Amniotic epithelial cell (primary cell): ENCODE data around the gene PPP1R3E.
"Not testable (repeated sequence)": the region's sequence is repeated elsewhere in the genome, so short reads cannot be mapped to it uniquely, and the experiment has no call there.

Experiments used
- DNase-seq: peaks from one replicate; pipeline ENCODE4 v3.0.0-alpha.2; 2010; ENCODE audit warnings: low read depth

The PPP1R3E gene

DNA sequence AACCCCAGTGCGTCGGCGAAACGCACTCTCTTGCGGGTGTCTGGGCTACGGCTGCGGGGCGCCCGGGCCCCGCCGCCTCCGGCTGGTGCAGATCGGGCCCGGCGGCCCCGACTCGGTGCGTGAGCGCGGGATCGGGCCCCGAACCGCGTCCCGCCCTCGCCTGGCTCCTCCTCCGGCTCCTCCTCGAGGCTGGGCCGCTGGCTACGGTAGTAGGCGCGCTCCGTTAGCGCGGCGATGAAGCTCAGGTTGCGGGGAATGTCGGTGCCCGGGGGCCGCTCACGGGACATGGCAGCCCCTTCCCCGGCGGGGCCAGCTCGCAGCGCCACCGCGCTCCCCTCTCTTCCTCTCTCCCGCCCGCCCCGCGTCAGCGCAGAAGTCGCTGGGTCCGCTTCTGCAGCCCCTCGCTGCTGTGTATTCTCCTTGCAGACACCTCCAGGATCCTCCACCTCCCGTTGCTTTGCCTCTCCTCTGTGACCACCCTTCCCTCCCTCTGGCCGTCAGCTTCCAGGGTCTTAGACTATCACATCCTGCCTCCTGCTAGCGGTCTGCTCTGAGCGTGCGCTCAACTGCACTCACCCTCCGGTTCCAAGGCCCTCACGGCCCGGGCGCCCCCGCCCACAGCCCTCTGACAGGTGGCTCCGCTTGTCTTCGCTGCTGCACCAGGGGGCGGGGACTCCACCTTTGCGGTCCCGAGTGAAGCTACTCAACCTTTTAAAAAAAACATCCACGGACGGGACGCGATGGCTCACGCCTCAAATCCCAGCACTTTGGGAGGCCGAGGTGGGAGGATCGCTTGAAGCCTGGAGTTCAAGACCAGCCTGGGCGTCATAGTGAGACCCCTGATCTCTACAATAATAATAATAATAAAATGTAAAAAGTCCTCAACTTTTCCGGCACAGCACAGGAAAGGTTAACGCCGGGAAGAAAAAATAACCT lies at the start of gene PPP1R3E:
Gene PPP1R3E (minus strand): TSS at position 570 of the 936 bp plus-strand sequence. CDS start 283 bp downstream, at position 287.
- DNase-seq: peak; percentile 37

DNA sequence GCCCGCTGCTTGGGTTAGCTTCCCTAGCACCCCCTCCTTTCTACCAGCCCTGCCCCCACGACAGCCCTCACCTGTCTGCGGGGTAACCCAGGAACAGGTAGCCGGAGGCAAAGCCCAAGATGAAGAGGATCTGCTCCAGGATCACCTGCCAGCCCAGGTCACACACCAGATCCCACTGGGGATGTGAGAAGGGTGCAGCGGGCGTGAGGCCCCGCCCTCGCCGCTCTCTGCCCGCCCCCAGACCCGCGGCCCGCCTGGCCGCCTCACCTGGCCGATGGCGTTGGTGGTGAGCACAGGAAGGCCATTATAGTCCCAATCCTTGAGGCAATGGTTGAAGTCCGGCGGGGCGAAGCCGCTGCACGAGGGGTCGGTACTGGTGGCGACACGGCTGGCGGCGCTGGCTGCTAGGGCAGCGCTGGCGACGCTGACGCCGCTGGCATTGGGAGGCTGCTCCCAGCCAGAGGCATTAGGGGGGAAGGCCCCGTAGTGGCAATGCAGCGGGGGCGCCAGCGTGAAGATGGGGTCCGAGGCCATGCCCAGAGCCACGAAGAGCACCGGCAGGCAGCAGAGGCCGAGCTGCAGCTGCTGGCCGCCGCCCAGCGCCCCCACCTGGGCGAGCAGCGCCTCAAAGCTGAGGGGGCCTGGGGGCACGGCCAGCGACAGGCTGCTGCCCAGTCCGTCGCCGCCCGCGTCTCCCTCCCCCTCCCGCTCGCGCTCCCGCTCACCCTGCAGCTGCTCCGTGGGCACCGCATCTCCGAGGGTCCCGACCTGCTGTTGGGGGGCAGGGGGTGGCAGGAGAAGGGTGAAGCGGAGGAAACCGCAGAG lies 49.2 kb upstream of the PPP1R3E start:
- DNase-seq: no peak

DNA sequence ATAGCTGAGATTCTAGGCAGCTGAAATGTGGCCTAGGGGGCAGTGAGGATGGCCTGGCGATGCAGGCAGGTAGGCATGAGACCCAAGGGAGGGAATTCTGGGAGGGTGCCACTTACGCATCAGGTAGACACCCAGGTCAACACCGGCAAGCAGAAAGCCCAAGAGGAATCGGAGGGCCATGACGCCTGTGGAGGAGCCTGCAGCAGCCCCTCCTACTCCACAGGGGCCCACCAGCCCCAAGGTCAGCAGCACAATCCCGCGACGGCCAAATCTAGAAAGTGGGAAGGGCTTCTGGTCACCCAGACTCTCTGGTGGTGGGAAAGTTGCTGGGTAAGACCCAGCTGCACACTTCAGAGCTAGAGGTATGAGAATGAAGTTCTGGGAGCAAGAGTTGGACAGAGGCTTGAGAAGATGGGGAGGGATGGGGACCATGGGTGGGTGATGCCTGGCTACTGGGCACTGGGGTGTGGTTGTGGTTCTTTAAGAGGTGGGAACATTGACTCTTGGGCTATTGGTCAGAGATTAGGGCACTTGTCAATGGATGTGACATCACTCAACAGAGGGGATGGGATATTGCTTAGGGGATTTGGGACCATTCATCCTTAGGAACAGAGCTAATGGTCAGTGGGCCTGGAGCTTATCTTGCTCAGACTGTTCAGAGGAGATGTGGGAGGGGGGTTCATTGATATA lies 46.6 kb upstream of the PPP1R3E start:
- DNase-seq: no peak

DNA sequence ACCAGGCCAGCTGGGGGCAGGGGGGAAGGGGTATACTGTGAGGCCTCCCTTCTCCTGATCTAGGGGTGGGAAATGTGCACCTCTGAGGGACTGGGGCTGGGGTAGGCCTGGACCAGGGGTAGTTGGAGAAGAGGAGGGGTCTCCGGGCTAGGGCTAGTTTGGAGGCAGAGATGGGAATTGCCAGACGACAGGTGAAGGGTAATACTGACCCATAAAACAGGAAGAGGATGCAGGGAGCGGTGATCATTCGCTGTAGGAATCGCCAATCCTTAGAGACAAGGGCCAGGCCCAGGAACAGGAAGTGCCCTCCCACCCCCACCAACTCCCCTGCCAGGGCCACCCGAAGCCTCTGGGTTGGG lies 45.6 kb upstream of the PPP1R3E start:
- no peak for DNase-seq

DNA sequence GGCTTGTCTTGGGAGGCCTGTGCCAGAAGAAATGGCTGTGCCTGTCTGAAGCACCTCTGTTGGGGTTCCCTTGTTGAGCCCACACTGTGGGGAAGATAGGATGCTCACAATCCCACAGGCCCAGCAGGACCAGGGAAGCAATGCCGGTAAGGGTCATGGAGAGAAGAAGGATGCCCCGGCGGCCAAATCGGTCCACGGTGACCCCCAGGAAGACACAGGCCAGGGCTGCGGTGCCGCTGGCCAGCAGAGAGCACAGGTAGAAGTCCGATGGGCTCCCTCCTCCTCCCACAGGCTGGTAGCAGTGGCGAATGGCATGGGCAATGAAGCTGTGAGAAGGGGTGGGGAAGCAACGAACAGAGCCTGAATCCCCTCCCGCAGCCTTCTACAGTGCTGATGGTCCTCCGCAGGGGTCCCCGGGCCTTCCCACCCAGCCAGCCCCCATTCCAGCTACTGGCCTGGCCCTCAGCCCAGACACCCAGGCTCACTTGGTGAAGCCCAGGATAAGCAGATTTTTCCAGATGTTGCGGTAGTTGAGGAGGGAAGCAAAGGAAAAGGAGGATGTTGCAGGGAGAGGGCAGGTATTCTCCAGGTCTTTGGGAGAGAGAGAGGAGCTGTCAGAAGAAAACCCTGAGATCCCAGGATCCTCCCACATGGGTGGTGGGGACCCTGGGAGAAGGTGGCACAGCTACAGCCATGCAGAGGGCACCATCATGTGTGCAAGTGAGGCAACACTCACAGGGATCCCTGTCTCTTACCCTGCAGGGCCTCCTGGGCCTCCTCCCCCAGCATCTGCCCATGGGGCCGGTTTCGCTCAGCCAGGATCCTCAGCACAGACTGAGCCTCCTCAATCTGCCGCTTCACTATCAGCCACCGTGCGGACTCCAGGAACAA lies 45.0 kb upstream of the PPP1R3E start:
- DNase-seq: no peak

- no peak for DNase-seq
Measured at GRCh38 chr14:23346693-23347405, 44.2 kb upstream of the PPP1R3E start.

- no peak for DNase-seq
Measured at GRCh38 chr14:23345987-23346692, 43.5 kb upstream of the PPP1R3E start.

DNA sequence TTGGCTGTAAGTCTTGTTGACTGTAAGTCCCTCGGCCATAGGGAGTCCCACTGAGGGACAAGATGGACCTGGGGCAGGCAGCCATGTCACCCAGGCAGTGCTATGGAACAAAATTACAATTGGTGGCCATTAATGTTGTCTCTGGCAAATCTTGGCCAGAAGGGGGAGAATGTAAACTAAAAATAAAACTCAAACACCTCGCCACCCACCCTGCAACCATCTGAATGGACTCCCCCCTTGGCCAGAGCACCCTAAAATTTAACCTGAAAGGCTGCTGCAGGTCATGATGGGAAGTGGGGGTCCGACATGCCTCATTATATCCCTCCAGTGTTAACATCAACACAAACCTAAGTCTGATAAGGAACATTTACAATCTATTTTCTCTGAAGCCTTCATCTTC lies 41.8 kb upstream of the PPP1R3E start:
- no peak for DNase-seq

DNA sequence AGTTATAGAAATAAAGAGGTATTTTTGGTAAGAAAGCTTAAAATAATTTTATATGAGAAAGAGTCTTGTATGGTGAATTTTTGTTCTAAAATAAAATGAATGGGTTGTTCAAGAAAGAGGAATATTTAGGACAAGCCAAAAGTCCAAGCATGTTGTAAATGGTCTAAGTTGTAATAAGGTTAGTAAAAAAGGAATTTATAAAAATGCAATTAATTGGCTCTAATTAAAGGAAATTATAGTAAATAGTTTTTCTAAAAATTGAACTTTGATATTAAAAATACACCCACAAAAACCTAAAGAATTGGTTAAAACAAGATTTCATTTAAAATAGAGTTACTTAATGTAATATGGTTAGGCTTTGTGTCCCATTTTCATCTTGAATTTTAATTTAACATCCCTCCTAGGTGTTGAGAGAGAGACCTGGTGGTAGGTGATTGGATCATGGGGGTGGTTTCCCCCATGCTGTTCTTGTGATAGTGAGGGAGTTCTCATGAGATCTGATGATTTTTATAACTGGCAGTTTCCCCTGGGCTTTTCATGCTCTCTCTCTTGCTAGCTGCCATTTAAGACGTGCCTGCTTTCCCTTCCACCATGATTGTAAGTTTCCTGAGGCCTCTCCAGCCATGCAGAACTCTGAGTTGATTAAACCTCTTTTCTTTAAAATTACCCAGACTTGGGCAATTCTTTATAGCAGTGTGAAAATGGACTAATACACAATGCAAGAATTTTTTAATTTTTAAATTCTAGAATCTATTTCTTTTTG lies 37.0 kb upstream of the PPP1R3E start:
- DNase-seq: no peak

GRCh38 chr14:23335623-23336022 lies 33.0 kb upstream of the PPP1R3E start:
- no peak for DNase-seq

DNA sequence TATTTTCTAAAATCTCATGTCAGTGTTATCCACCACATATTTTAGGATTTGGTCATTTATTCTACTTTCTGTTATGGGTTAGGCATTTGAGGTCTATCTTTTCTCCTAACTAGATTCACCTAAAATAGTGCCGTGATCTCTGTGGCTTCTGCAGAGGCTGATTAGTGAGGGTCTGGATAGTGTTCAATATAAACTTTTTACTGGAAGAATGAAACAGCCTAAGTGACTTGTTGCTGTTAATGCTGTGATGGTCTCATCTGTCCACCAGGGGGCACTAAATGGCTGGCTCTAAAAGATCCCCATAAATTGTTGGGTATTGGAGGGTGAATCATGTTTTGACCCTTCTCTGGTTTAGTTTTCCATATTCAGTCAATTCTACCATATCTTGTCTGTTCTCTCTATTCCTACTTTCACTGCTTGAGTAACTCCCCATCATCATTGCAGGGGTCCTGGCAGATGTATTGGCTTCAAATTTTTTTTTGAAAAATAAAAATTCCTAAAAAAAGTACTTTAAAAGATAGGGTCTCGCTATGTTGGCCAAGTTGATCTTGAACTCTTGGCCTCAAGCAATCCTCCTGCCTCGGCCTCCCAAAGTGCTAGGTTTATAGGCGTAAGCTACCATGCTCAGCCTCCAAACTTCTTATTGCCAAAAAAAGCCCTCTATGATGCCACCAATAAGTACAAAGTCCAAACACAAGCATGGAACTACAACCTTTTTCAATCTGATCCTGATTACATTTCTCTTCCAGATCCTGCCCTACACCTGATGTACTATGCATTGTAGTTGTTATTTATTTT lies 25.5 kb upstream of the PPP1R3E start:
- DNase-seq: peak; percentile 73

GRCh38 chr14:23326491-23327332 lies 24.1 kb upstream of the PPP1R3E start:
- DNase-seq: no peak

DNA sequence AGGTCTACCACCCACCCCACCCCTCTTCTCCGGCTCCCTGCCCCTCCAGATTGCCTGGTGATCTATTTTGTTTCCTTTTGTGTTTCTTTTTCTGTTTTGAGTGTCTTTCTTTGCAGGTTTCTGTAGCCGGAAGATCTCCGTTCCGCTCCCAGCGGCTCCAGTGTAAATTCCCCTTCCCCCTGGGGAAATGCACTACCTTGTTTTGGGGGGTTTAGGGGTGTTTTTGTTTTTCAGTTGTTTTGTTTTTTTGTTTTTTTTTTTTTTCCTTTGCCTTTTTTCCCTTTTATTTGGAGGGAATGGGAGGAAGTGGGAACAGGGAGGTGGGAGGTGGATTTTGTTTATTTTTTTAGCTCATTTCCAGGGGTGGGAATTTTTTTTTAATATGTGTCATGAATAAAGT lies 23.1 kb upstream of the PPP1R3E start:
- not testable (repeated sequence) for DNase-seq

- no peak for DNase-seq
Measured at GRCh38 chr14:23324993-23325392, 22.3 kb upstream of the PPP1R3E start.

DNA sequence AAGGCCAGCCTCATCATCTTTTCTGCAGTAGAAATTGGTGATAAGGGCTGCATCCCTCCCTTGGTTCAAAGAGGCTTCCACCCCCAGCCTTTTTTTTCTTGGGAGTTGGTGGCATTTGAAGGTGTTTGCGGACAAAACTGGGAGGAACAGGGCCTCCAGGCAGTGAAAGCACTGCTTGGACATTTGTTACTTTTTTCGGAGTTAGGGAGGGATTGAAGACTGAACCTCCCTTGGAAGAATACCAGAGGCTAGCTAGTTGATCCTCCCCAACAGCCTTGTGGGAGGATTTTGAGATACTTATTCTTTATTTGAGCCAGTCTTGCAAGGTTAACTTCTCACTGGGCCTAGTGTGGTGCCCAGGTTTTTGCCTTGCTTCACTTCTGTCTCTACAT lies 21.8 kb upstream of the PPP1R3E start:
- DNase-seq: no peak

DNA sequence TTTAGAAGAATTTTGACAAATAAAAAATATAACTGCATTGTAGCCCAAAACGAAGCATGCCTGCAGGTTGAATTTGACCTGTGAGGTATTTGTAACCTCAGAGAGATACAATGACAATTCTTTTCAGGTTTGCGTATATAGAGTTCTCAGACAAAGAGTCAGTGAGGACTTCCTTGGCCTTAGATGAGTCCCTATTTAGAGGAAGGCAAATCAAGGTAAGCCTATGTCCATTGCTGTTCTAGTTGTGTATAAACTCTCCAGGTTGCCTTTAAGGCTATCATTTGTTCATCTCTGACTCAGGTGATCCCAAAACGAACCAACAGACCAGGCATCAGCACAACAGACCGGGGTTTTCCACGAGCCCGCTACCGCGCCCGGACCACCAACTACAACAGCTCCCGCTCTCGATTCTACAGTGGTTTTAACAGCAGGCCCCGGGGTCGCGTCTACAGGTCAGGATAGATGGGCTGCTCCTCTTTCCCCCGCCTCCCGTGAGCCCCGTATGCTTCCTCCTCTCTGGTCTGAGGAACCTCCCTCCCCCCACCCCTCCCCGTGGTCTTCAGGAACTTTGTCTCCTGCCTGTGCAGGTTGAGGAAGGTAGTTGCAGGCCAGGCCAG lies 21.3 kb upstream of the PPP1R3E start:
- no peak for DNase-seq
